Neuronal stem cell (in vitro differentiated cells): ENCODE results near the gene RAF1.
"Not testable (repeated sequence)": the region's sequence is repeated elsewhere in the genome, so short reads cannot be mapped to it uniquely, and the experiment has no call there.

Experiments
- DNase-seq: peaks from one replicate; pipeline ENCODE4 v3.0.0-alpha.2; 2013; ENCODE audit warnings: low spot score
- H2AFZ ChIP-seq: one replicate; pipeline ENCODE4 v1.6.1; 2013; ENCODE audit warnings: mild to moderate bottlenecking, low read length, inconsistent platforms
- H2AK5ac ChIP-seq: 2 replicates; pipeline ENCODE4 v1.6.1; 2013; ENCODE audit warnings: low read depth, mild to moderate bottlenecking, inconsistent platforms, low read length, moderate library complexity, mixed read lengths
- H2BK120ac ChIP-seq: 2 replicates; pipeline ENCODE4 v1.6.1; 2013; ENCODE audit warnings: low read depth, mild to moderate bottlenecking, inconsistent platforms, low read length, moderate library complexity, mixed read lengths
- H2BK12ac ChIP-seq: one replicate; pipeline ENCODE4 v1.6.1; 2013; ENCODE audit warnings: low read length, inconsistent platforms
- H2BK15ac ChIP-seq: 2 replicates; pipeline ENCODE4 v1.6.1; 2013; ENCODE audit warnings: mild to moderate bottlenecking, low read length, inconsistent platforms, mixed read lengths
- H2BK5ac ChIP-seq: one replicate; pipeline ENCODE4 v1.6.1; 2013; ENCODE audit warnings: inconsistent platforms, mild to moderate bottlenecking, low read length, moderate library complexity
- H3K14ac ChIP-seq: one replicate; pipeline ENCODE4 v1.6.1; 2013; ENCODE audit warnings: low read length, inconsistent platforms
- H3K18ac ChIP-seq: 2 replicates; pipeline ENCODE4 v1.6.1; 2013; ENCODE audit warnings: low read length, inconsistent platforms
- H3K23ac ChIP-seq: 2 replicates; pipeline ENCODE4 v1.6.1; 2013; ENCODE audit warnings: low read depth, mild to moderate bottlenecking, mixed read lengths, low read length, inconsistent platforms; ENCODE audit not compliant: poor library complexity
- H3K27ac ChIP-seq: replicated peaks from 3 replicates; pipeline ENCODE4 v1.5.1; 2013; ENCODE audit warnings: low read length, inconsistent platforms
- H3K27me3 ChIP-seq, 3 experiments: 2 replicates each; pipeline ENCODE4 v1.6.1; 2013; ENCODE audit warnings: low read length in 3 of 3, mild to moderate bottlenecking in 2 of 3, inconsistent platforms in 1 of 3, low read depth in 1 of 3, mixed read lengths in 1 of 3, moderate library complexity in 1 of 3; ENCODE audit not compliant: control insufficient read depth in 3 of 3, insufficient read depth in 3 of 3
- H3K36me3 ChIP-seq, 2 donors: replicated peaks in 1 of 2; 2 replicates each; pipeline ENCODE4 v1.6.1; 2013; ENCODE audit warnings: low read length in 2 of 2; ENCODE audit not compliant: control insufficient read depth in 2 of 2, insufficient read depth in 2 of 2
- H3K4ac ChIP-seq: 2 replicates; pipeline ENCODE4 v1.6.1; 2013; ENCODE audit warnings: inconsistent platforms, mild to moderate bottlenecking, low read length, moderate library complexity
- H3K4me1 ChIP-seq, 2 donors: 1 replicate in 1 of 2; 2 replicates in 1 of 2; pipeline ENCODE4 v1.6.1; 2013; ENCODE audit warnings: low read length in 2 of 2, low read depth in 1 of 2; ENCODE audit not compliant: control insufficient read depth in 2 of 2, insufficient read depth in 1 of 2
- H3K4me2 ChIP-seq: one replicate; pipeline ENCODE4 v1.6.1; 2013; ENCODE audit warnings: mild to moderate bottlenecking, low read length, inconsistent platforms; ENCODE audit not compliant: insufficient read depth, poor library complexity, severe bottlenecking
- H3K4me3 ChIP-seq, 2 donors: 2 replicates each; pipeline ENCODE4 v1.5.1; 2013; ENCODE audit warnings: low read length in 2 of 2, mild to moderate bottlenecking in 2 of 2, inconsistent platforms in 1 of 2, moderate library complexity in 1 of 2
- H3K79me1 ChIP-seq: one replicate; pipeline ENCODE4 v1.6.1; 2013; ENCODE audit warnings: low read depth, mild to moderate bottlenecking, inconsistent platforms, low read length, moderate library complexity
- H3K9ac ChIP-seq: one replicate; pipeline ENCODE4 v1.6.1; 2013; ENCODE audit warnings: mild to moderate bottlenecking, low read depth, low read length, inconsistent platforms; ENCODE audit not compliant: poor library complexity
- H3K9me3 ChIP-seq, 2 donors: replicated peaks in 1 of 2; 2 replicates each; pipeline versions ENCODE3 to v1.6.1; 2013; ENCODE audit warnings: low read length in 2 of 2, mild to moderate bottlenecking in 2 of 2, inconsistent platforms in 1 of 2, low read depth in 1 of 2, mixed read lengths in 1 of 2, moderate library complexity in 1 of 2; ENCODE audit not compliant: control insufficient read depth in 2 of 2, insufficient read depth in 1 of 2
- H4K8ac ChIP-seq: one replicate; pipeline ENCODE4 v1.6.1; 2013; ENCODE audit warnings: low read depth, mild to moderate bottlenecking, inconsistent platforms, low read length, moderate library complexity
- H4K91ac ChIP-seq: one replicate; pipeline ENCODE4 v1.6.1; 2013; ENCODE audit warnings: low read length, low read depth, mild to moderate bottlenecking, inconsistent platforms; ENCODE audit not compliant: poor library complexity
- WGBS, 2 donors: extraction: QIAGEN DNeasy Blood & Tissue Kit; methylation state at CpG; one replicate each; pipeline ENCODE4 v1.1.7; 2013; ENCODE audit warnings: missing lambda C conversion rate in 2 of 2, mixed read lengths in 1 of 2; ENCODE audit not compliant: insufficient read length in 2 of 2, insufficient replicate concordance in 1 of 2; ENCODE audit errors: extremely low coverage in 2 of 2; 5-methylcytosine and 5-hydroxymethylcytosine counted together

Gene RAF1

GRCh38 chr3:12544652-12545472 is 119.1 kb downstream of the RAF1 start:
- H3K9me3 ChIP-seq, result no peaks in the 10 kb centered on the region
- H3K27me3 ChIP-seq, result no peaks in the 10 kb centered on the region
- no peak overlapping the region for H4K8ac ChIP-seq
- H2AK5ac ChIP-seq, result no peak overlapping the region
- DNase-seq, result no peak
- no peak overlapping the region for H4K91ac ChIP-seq
- no peak overlapping the region for H2BK120ac ChIP-seq
- H2AFZ ChIP-seq, result no peak overlapping the region
- no peak overlapping the region for H3K4me2 ChIP-seq
- H2BK12ac ChIP-seq, result no peak overlapping the region
- peaks cover 4 to 16% of the 10 kb centered on the region in 2 donors for H3K36me3 ChIP-seq
- H2BK15ac ChIP-seq, result no peak overlapping the region
- no peak overlapping the region for H3K27ac ChIP-seq
- H3K23ac ChIP-seq, result no peak overlapping the region
- H3K4ac ChIP-seq, result no peak overlapping the region
- H3K9ac ChIP-seq, result no peak overlapping the region
- no peak overlapping the region for H3K18ac ChIP-seq
- peaks cover 0 to 3% of the 10 kb centered on the region in 2 donors for H3K4me1 ChIP-seq
- no CpG with 5 or more reads among the region's 11 CpGs for WGBS, 2 donors
- no peak overlapping the region for H3K4me3 ChIP-seq
- no peaks in the 10 kb centered on the region for H3K79me1 ChIP-seq
- no peak overlapping the region for H3K14ac ChIP-seq
- H2BK5ac ChIP-seq, result no peak overlapping the region

- not testable (repeated sequence) for H3K4ac ChIP-seq, H3K14ac ChIP-seq, DNase-seq, H2AK5ac ChIP-seq, H3K4me3 ChIP-seq, H3K27ac ChIP-seq, H2BK5ac ChIP-seq, H4K8ac ChIP-seq, H2BK15ac ChIP-seq, H3K18ac ChIP-seq, H3K9me3 ChIP-seq, H2BK120ac ChIP-seq, H3K79me1 ChIP-seq, H3K23ac ChIP-seq, H3K4me1 ChIP-seq, H3K27me3 ChIP-seq, H3K9ac ChIP-seq, H4K91ac ChIP-seq, H2BK12ac ChIP-seq, H2AFZ ChIP-seq, H3K4me2 ChIP-seq
- H3K36me3 ChIP-seq, result peaks cover 4 to 25% of the 10 kb centered on the region in 2 donors
- WGBS, 2 donors, result no CpG with 5 or more reads among the region's 12 CpGs
Measured at GRCh38 chr3:12543497-12543896, 120.4 kb downstream of the RAF1 start.

GRCh38 chr3:12541625-12542024 is 122.3 kb downstream of the RAF1 start:
- H2BK120ac ChIP-seq, result no peak overlapping the region
- peaks cover 4 to 25% of the 10 kb centered on the region in 2 donors for H3K36me3 ChIP-seq
- WGBS, 2 donors, result no CpG with 5 or more reads among the region's 8 CpGs
- no peaks in the 10 kb centered on the region for H3K27me3 ChIP-seq
- no peak overlapping the region for H3K18ac ChIP-seq
- no peak overlapping the region for H2AFZ ChIP-seq
- H2BK15ac ChIP-seq, result no peak overlapping the region
- H3K9me3 ChIP-seq, result no peaks in the 10 kb centered on the region
- H2BK12ac ChIP-seq, result no peak overlapping the region
- no peak overlapping the region for H2AK5ac ChIP-seq
- no peaks in the 10 kb centered on the region for H3K79me1 ChIP-seq
- DNase-seq, result no peak
- H3K9ac ChIP-seq, result no peak overlapping the region
- no peak overlapping the region for H3K14ac ChIP-seq
- no peak overlapping the region for H3K27ac ChIP-seq
- H3K4me1 ChIP-seq, result peaks cover 0 to 3% of the 10 kb centered on the region in 2 donors
- no peak overlapping the region for H3K4me2 ChIP-seq
- H4K8ac ChIP-seq, result no peak overlapping the region
- no peak overlapping the region for H4K91ac ChIP-seq
- H3K4ac ChIP-seq, result no peak overlapping the region
- H2BK5ac ChIP-seq, result no peak overlapping the region
- no peak overlapping the region for H3K23ac ChIP-seq
- no peak overlapping the region for H3K4me3 ChIP-seq

- Histone ChIP-seq H3K9ac (no peak overlapping the region), H3K4me1 (no peaks in the 10 kb centered on the region)
Measured at GRCh38 chr3:12536423-12536822, 127.5 kb downstream of the RAF1 start.

More at GRCh38 chr3:12536423-12536822, 127.5 kb downstream of the RAF1 start:
- Histone ChIP-seq H2BK5ac (no peak overlapping the region), H3K36me3 (peaks cover 13 to 55% of the 10 kb centered on the region in 2 donors), H4K91ac (no peak overlapping the region), H2AFZ (no peak overlapping the region), H3K23ac (no peak overlapping the region), H3K79me1 (no peaks in the 10 kb centered on the region), H2AK5ac (no peak overlapping the region), H3K4me3 (no peak overlapping the region), H4K8ac (no peak overlapping the region), H2BK15ac (no peak overlapping the region), H3K27ac (no peak overlapping the region), H3K14ac (no peak overlapping the region), H2BK120ac (no peak overlapping the region), H3K4me2 (no peak overlapping the region), H3K4ac (no peak overlapping the region), H3K27me3 (no peaks in the 10 kb centered on the region), H3K18ac (no peak overlapping the region), H3K9me3 (no peaks in the 10 kb centered on the region), H2BK12ac (no peak overlapping the region)
- no CpG with 5 or more reads among the region's 6 CpGs for WGBS, 2 donors
- no peak for DNase-seq
